Activated CD4-positive, alpha-beta T cell treated with anti-CD3 and anti-CD28 coated beads for 24 hours (primary cell): ENCODE results near the gene NCOR2.

Experiments used
- DNase-seq, 2 donors: peaks; one replicate each; pipeline ENCODE4 v3.0.0-alpha.2; 2020; ENCODE audit warnings: low read depth in 2 of 2

The NCOR2 gene

GRCh38 chr12:124577374-124577773, 10.0 kb upstream of the NCOR2 start:
- no peak for DNase-seq

- no peak for DNase-seq
These were observed 8.7 kb upstream of the NCOR2 start for GRCh38 chr12:124576061-124576650.

GRCh38 chr12:124573839-124574786, 6.7 kb upstream of the NCOR2 start:
- DNase-seq, result no peak

- DNase-seq, result no peak
These were observed 4.1 kb upstream of the NCOR2 start for GRCh38 chr12:124571556-124571955.

GRCh38 chr12:124570810-124571209, 3.4 kb upstream of the NCOR2 start:
- no peak for DNase-seq

- no peak for DNase-seq
These were observed 2.1 kb upstream of the NCOR2 start for GRCh38 chr12:124569375-124570148.

- no peak for DNase-seq
These were observed 1.3 kb upstream of the NCOR2 start for GRCh38 chr12:124568431-124569374.

- peak; percentile 71 to 72 for DNase-seq
These were observed 411 bp upstream of the NCOR2 start for GRCh38 chr12:124567673-124568373.

- peak; percentile 44 to 62 for DNase-seq
These were observed 1.0 kb downstream of the NCOR2 start for GRCh38 chr12:124566161-124566996.

- no peak for DNase-seq
These were observed 1.7 kb downstream of the NCOR2 start for GRCh38 chr12:124565656-124566160.

- DNase-seq, result no peak
These were observed 2.4 kb downstream of the NCOR2 start for GRCh38 chr12:124564971-124565491.

- no peak for DNase-seq
These were observed 3.0 kb downstream of the NCOR2 start for GRCh38 chr12:124564232-124564958.

GRCh38 chr12:124563809-124564208, 3.6 kb downstream of the NCOR2 start:
- no peak for DNase-seq

- DNase-seq, result no peak
These were observed 4.0 kb downstream of the NCOR2 start for GRCh38 chr12:124563401-124563800.

- DNase-seq, result no peak
These were observed 4.6 kb downstream of the NCOR2 start for GRCh38 chr12:124562796-124563181.

GRCh38 chr12:124562018-124562795, 5.2 kb downstream of the NCOR2 start:
- no peak for DNase-seq

GRCh38 chr12:124561231-124561630, 6.2 kb downstream of the NCOR2 start:
- DNase-seq, result no peak
